GM06990 (cell line): Measurements from ENCODE around the gene HLA-B.
"Not testable (repeated sequence)": the region's sequence is repeated elsewhere in the genome, so short reads cannot be mapped to it uniquely, and the experiment has no call there.

Source experiments
- DNase-seq: peaks from one replicate; pipeline ENCODE4 v3.0.0-alpha.2; 2011; ENCODE audit not compliant: insufficient read length; ENCODE audit errors: extremely low read depth
- H3K27me3 ChIP-seq: replicated peaks from 2 replicates; pipeline ENCODE4 v1.6.0; 2011; ENCODE audit warnings: low read length; ENCODE audit not compliant: control insufficient read depth, insufficient read depth
- H3K36me3 ChIP-seq: 2 replicates; pipeline ENCODE4 v1.5.1; 2011; ENCODE audit warnings: low read length; ENCODE audit not compliant: control insufficient read depth, insufficient read depth
- H3K4me3 ChIP-seq: replicated peaks from 2 replicates; pipeline ENCODE4 v1.5.1; 2011; ENCODE audit warnings: low read depth, mild to moderate bottlenecking, control low read depth, low read length
- TF ChIP-seq, protein P1 (sequence below): IDR thresholded peaks from 2 replicates; pipeline ENCODE4 v1.5.1; 2011; ENCODE audit warnings: low read length, control low read depth, mild to moderate bottlenecking, inconsistent platforms; ENCODE audit not compliant: insufficient read depth, poor library complexity, severe bottlenecking

HLA-B gene

DNA sequence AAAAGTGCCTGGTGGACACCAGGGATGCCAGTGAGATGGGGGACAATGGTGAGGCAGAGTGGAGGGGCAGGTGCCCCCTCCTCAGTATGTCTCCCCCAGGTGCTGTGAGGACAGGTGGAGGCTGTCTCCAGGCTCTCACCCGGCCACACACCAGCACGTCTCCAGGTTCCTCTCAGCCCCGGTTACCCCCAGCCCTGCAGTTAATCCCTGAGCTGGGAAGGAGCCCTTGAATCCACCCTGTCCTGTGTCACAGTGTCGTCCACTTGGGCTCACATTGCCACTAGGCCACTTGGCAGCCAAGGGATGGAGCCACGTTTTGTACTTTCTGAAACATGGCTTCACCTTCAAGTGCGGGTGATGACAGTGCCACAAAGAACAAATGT lies 21.7 kb upstream of the HLA-B start:
- H3K36me3 ChIP-seq, result no peaks in the 10 kb centered on the region
- TF ChIP-seq, protein P1, sequence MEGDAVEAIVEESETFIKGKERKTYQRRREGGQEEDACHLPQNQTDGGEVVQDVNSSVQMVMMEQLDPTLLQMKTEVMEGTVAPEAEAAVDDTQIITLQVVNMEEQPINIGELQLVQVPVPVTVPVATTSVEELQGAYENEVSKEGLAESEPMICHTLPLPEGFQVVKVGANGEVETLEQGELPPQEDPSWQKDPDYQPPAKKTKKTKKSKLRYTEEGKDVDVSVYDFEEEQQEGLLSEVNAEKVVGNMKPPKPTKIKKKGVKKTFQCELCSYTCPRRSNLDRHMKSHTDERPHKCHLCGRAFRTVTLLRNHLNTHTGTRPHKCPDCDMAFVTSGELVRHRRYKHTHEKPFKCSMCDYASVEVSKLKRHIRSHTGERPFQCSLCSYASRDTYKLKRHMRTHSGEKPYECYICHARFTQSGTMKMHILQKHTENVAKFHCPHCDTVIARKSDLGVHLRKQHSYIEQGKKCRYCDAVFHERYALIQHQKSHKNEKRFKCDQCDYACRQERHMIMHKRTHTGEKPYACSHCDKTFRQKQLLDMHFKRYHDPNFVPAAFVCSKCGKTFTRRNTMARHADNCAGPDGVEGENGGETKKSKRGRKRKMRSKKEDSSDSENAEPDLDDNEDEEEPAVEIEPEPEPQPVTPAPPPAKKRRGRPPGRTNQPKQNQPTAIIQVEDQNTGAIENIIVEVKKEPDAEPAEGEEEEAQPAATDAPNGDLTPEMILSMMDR, result no peak
- DNase-seq, result no peak

DNA sequence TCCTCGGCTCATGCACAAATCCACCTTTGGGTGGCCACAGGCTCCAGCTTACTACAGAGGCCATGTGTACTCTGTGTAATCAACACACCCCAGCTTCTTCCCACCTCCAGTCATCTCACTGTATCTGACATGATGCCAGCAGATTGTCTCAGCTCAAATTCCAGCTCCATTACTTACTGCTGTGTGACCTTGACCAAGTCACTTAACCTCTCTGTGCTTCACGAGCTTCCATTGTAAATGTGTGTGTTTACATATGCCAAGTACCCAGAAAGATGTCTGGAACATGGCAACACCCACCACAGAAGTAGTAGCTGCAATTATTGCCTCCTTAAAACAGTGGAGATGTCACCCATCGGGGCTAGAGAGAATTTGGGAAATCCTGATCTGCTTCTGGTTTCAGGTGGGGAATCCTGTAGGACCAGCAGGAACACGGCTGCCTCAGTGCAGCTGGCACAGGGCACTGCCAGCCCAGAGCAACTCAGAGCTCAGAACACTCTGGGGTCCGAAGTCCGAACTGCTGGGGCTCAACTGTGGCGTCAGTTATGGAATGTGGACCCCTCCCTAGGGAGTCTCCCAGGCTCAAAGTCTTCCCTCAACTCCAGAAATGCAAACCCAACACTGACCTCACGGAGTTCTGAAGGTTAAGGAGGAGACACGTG lies 21.2 kb upstream of the HLA-B start:
- Histone ChIP-seq H3K27me3 (no peaks in the 10 kb centered on the region; the same call in 1 of the 2 replicates), H3K4me3 (no peak overlapping the region), H3K36me3 (no peaks in the 10 kb centered on the region)
- TF ChIP-seq, protein P1, result no peak
- DNase-seq, result no peak

More for the DNA sequence above, 21.7 kb upstream of the HLA-B start:
- Histone ChIP-seq H3K27me3 (no peaks in the 10 kb centered on the region; the same call in 1 of the 2 replicates), H3K4me3 (no peak overlapping the region)

DNA sequence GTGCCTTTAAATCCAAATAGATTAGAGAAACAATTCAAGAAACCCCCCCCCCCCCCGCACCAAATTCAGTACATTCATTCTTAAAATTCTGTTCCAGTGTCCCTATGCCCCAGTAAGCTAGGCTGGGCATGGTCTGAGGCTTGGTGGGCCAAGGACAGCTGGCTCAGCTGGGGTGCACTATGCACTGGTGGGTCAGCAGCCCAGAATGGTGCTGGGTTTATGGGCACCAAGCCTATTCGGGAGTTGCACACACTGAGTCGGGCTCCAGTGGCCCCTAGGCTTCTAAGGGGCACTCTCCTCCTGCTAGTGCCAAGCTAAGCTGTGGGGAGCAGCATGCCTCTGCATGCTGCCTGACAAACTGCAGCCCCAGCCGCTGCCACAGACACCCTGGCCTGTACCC lies 20.1 kb upstream of the HLA-B start:
- H3K36me3 ChIP-seq, result no peaks in the 10 kb centered on the region
- no peaks in the 10 kb centered on the region; the same call in 1 of the 2 replicates for H3K27me3 ChIP-seq
- TF ChIP-seq, protein P1, result no peak
- no peak for DNase-seq
- no peak overlapping the region for H3K4me3 ChIP-seq

DNA sequence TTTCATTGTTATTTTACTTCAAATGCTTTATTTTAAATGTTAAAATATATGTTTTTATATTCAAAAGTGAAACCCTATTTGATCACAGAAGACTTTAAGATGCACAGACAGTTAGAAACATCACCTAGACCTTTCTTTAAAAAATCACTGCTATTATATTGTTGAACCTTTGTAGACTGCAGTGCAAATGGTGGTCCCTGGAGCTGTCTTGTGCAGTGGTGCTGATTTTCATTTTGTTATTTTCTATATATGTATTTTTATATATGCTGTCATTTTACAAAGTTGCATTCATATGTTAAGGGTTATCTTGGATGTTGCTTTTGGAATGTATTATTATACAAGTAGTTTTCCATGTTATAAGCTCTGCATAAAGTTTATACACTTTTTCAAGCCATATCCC lies 18.7 kb upstream of the HLA-B start:
- TF ChIP-seq, protein P1, result no peak
- no peak for DNase-seq
- Histone ChIP-seq H3K27me3 (no peaks in the 10 kb centered on the region; the same call in 1 of the 2 replicates), H3K36me3 (no peaks in the 10 kb centered on the region), H3K4me3 (no peak overlapping the region)

DNA sequence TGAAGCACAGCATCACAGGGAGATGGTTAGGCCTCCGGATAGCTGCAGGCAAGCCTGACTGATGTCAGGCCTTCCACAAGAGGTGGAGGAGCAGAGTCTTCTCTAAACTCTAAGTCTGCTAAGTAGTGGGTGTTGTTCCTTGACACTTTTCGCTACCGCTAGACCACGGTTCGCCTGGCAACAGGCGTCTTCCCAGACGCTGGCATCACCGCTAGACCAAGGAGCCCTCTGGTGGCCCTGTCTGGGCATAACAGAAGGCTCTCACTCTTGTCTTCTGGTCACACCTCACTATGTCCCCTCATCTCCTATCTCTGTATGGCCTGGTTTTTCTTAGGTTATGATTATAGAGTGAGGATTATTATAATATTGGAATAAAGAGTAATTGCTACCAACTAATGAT lies 17.1 kb upstream of the HLA-B start:
- not testable (repeated sequence) for H3K4me3 ChIP-seq, H3K27me3 ChIP-seq

More for the DNA sequence above, 17.1 kb upstream of the HLA-B start:
- not testable (repeated sequence) for DNase-seq, H3K36me3 ChIP-seq
- TF ChIP-seq, protein P1, result peak; percentile 51
